HL-60/S4 treated with phorbol 12-myristate 13-acetate at 8.2 ng/mL for 4 days and 3 days (cell line): ENCODE measurements around the gene WASHC3.
"Not testable (repeated sequence)": the region's sequence is repeated elsewhere in the genome, so short reads cannot be mapped to it uniquely, and the experiment has no call there.

ENCODE experiments used
- in situ Hi-C: fragments of 300-500 bp; cut with MboI; formaldehyde crosslinking; loops from 2 replicates; pipeline ENCODE4 v1.15.0; 2022; ENCODE audit warnings: low sequenced_read_pairs

Gene WASHC3

DNA sequence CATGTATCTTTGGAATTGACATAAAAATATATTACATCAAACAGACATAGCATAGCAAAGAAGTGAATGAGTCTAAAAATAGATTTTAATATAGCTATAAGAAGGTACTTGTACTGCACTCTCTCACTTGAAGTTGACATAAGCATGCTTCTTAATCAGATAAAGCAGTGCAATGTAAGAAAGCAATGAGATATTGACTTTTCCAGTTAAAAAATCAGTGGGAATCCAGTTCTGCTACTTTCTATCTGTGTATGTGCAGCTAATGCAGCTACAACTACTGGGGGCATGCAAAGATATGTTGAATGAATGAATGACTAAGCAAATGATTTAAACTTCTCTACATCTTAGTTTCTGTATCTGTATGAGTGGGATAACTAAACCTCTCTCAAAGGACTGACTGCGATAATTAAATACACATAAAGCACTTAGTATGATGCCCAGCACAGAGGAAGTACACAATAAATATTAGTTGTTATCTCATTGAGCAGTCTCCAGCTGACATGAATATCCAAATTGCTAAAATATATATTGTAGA is 10.3 kb downstream of the WASHC3 start:
- in situ Hi-C loops: no loop called here

DNA sequence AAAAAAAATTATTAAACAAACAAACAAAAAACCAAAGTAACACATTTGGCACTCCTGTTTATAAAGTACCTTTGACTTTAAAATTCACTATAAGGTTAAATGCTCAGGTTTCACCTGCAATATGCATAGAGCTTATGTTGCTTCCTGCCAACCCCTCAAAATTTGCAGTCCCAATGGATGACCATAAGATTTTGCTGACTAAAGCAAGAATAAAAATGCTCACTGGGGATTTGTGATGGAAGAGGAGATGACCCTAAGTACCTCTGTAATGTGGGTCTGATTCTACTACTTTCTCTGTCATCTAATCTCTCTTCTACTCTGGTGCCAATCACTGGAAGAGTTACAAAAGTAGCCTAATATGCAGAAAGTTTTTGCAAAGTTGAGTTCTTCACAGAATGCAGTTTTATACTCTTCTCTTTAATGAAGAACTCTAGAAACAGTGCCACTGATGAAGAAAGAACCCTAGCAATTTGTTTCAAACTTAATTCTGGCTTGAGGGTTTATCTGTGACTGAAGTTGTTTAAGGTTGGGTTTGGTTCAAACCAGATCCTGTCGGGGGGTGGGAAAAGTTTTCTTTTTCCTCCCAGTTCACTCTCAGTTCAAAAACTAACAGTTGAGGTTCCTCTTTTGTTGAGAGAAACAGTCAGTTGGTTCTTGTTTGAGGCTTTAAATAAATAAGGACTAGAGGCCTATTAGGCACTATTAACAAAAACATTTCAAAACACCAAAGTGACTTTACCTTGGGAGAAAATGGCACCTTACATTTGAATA is 10.9 kb downstream of the WASHC3 start:
- in situ Hi-C loops: no loop called here

DNA sequence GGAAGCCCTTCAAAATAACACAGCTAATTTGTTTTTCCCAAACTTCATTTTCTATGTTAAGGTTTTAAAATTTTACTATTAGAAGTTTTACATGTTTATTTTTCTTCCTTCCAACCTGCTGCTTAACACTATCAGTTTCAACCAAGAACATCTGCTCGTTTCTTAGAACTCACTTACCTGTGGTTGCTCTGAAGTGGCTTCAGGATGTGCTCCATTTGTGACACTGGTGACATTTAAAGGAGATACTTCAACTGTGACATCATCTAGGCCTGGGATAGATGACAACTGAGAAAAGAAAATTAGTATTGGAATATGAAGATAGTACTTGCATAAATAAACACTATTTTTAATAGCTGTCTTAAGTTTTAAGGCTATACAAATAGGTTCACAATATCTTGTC is 17.9 kb downstream of the WASHC3 start:
- in situ Hi-C loops: no loop called here

GRCh38 chr12:102033991-102034745 is 27.6 kb downstream of the WASHC3 start:
- in situ Hi-C loops: no loop called here

DNA sequence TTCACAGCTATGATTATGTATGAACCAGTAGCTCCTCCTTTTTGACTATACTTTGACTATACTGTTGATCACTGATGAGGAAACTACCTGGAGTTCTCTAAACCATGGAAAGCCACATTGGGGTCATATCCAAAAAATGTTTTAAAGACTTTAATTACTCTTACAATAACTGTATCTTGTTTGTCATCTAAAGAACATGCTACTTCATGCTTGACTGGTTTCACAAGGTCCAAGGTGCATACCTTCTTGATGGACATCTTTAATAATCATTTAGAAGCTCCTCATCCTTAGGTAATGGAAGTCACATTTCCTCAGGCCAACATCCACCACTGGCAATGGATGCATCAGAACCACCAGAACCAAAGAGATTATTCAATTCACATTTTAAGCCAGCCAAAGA is 29.9 kb downstream of the WASHC3 start:
- in situ Hi-C loops: no loop called here

GRCh38 chr12:102029141-102029540 is 32.6 kb downstream of the WASHC3 start:
- in situ Hi-C loops: no loop called here

DNA sequence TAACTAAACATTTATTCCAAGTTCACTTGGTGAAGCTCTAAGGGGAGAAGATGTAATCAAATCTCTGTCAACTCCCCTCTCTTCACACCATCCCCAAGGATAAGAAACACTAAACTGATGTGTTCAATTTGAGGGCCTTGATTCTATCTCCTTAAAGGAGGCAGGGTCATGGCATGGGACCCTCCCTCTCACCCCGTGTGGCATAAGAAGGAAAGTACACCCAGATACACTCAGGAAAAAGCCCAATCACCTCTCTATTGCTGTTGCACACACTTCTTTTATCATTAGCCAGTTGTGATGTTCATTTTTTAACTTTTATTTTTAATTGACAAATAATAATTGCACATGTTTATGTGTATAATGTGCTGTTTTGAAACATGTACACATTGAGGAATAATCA is 35.1 kb downstream of the WASHC3 start:
- in situ Hi-C loops: no loop called here

DNA sequence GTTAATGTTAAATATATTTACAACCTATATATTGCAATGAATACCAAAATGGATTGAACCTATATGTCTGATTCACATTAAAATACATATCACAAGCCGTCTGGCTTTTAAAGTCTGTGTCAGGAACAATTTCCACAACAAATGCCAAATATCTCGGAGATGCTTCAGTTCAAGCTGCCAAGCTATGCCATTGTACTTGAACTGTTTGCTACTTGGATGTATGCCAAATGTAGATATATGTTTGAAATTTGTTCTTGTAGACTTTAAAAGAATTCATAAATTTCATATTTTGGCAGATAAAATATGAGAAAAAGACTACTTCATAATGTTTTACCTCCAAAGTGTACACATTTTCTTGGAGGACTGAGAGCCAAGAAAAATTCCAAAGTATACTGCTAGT is 37.0 kb downstream of the WASHC3 start:
- in situ Hi-C loops: no loop called here

GRCh38 chr12:102023343-102023930 is 38.4 kb downstream of the WASHC3 start:
- in situ Hi-C loops: no loop called here

GRCh38 chr12:102022286-102022685 is 39.5 kb downstream of the WASHC3 start:
- in situ Hi-C loops: no loop called here

GRCh38 chr12:102021540-102022246 is 40.1 kb downstream of the WASHC3 start:
- in situ Hi-C loops: no loop called here

DNA sequence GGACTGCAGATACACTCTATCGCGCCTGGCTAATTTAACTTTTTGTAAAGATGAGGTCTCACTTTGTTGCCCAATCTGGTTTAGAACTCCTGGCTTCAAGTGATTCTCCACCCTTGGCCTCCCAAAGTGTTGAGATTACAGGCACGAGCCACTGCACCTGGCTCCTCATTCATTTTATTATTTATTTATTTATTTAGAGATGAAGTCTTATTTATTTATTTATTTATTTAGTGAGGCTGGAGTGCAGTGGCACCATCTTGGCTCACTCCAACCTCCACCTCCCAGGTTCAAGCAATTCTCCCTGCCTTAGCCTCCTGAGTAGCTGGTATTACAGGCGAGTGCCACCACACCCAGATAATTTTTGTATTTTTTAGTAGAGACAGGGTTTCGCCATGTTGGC is 43.2 kb downstream of the WASHC3 start:
- in situ Hi-C loops: not testable (repeated sequence)

GRCh38 chr12:102016472-102016871 is 45.3 kb downstream of the WASHC3 start:
- in situ Hi-C loops: no loop called here

DNA sequence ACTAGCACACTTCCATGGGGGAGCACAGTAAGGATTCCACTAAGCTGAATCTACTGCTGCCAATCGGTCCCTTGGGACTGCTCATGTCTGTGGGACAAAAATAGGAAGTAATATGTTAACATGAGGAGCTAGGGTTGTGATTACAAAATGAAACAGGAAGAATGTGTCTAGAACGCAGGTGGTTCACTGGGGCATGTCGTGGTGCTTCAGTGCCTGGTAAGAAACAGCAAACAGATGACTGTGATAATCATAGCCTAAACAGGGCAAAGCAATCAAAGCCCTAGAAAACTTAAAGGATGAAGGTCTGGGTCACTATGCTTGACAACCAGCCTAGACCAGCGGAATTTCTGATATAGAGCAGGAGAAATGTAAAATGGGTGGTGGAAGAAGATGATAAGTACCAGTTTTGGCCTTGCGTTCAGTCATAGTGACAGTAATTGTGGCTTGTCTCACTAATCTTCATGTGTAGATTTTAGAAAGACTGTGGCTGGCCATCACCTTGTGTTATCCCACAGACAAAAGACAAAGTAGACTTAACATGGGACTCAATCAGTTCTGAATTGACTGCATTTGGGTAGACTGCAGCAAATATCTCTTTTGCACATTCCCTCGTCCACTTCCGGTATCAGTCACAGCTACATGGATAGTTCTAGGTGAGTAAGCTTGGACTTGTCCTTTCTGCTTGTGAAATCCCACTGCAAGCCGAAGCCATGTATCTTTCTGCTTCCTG is 51.4 kb downstream of the WASHC3 start:
- in situ Hi-C loops: no loop called here

- in situ Hi-C loops: no loop called here
Observed at GRCh38 chr12:102009796-102010195, 52.0 kb downstream of the WASHC3 start.

- in situ Hi-C loops: no loop called here
Observed at GRCh38 chr12:102008615-102009126, 53.1 kb downstream of the WASHC3 start.

DNA sequence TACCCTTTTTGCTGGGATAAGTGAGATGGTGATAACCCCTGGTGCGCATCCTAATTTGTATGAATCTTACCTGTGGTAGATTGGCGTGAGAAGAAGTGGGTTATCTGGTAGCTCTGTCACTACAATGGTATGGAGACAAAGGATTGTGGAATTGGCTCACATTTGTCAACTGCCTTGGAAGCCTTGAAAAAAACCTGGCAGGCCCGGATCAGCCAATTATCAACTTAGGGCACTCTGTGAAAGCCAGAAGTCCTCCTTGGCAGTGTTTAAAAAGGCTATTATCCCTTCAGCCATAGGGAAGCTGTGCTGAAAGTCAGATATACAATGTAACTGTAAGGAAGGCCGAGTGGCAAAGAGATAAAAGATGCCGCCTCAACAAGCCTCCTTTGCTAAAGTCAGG is 56.5 kb downstream of the WASHC3 start:
- in situ Hi-C loops: no loop called here

DNA sequence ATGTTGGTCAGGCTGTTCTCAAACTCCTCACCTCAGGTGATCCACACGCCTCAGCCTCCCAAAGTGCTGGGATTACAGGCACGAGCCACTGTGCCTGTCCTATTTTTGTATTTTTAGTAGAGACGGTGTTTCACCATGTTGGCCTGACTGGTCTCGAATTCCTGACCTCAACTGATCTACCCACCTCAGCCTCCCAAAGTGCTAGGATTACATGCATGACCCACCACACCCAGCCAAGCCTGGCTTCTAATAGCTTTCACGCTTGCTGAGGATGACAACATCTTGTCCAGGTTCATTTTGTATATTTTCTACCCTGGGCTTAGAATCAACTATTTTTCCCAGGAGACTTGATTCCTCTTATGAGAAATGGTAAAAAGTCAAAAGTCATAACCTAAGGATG is 64.7 kb downstream of the WASHC3 start:
- in situ Hi-C loops: no loop called here

GRCh38 chr12:101995684-101996083 is 66.1 kb downstream of the WASHC3 start:
- in situ Hi-C loops: no loop called here

- in situ Hi-C loops: no loop called here
Observed at GRCh38 chr12:101992091-101992490, 69.7 kb downstream of the WASHC3 start.
